A673 (cell line): ENCODE results near the gene SOS1. TPM values are rescaled to one million over a fixed set of nuclear protein-coding genes. Genes with fewer than 3 reads are reported as not detected.
A peak's percentile ranks its signal among the peaks of the same experiment; 100 is the strongest.

Experiments
- BruUV-seq: library from RNA; stranded (reverse); fragments of 400-500 nt; replicated peaks from 2 replicates; lab custom pipeline; 2021; lab: Mats Ljungman, UMichigan
- CTCF ChIA-PET: fragments of 300-600 bp; sonication (Branson Sonifier 250); formaldehyde crosslinking; loops from one replicate; lab custom pipeline; 2022; ENCODE audit warnings: antibody characterized with exemption; lab: Charles Lee
- POLR2A ChIA-PET: fragments of 300-600 bp; sonication (Branson Sonifier 250); formaldehyde crosslinking; loops from one replicate; lab custom pipeline; 2022; ENCODE audit warnings: antibody characterized with exemption; ENCODE audit not compliant: low non-redundant PET; lab: Charles Lee
- DNase-seq: peaks from one replicate; pipeline ENCODE4 v3.0.0-alpha.2; 2015; ENCODE audit warnings: low spot score
- H3K27ac ChIP-seq: fragments of 200-600 bp; sonication (generic); 2 replicates; pipeline ENCODE4 v1.5.1; 2016; ENCODE audit warnings: mixed run types, low read depth, mild to moderate bottlenecking, mixed read lengths, antibody characterized with exemption, low read length; ENCODE audit not compliant: poor library complexity, severe bottlenecking
- H3K27me3 ChIP-seq: fragments of 200-600 bp; sonication (generic); replicated peaks from 2 replicates; pipeline ENCODE4 v1.6.1; 2017; ENCODE audit warnings: mixed run types, low read depth, mild to moderate bottlenecking, mixed read lengths, antibody characterized with exemption, low read length; ENCODE audit not compliant: insufficient read depth, poor library complexity
- H3K36me3 ChIP-seq: fragments of 200-600 bp; sonication (generic); 2 replicates; pipeline ENCODE4 v1.6.1; 2016; ENCODE audit warnings: mixed run types, mild to moderate bottlenecking, mixed read lengths, antibody characterized with exemption, low read length; ENCODE audit not compliant: insufficient read depth, poor library complexity, severe bottlenecking
- H3K4me1 ChIP-seq: fragments of 200-600 bp; sonication (generic); 2 replicates; pipeline ENCODE4 v1.6.1; 2017; ENCODE audit warnings: mixed run types, mild to moderate bottlenecking, mixed read lengths, antibody characterized with exemption, low read length; ENCODE audit not compliant: insufficient read depth, poor library complexity, severe bottlenecking
- H3K4me3 ChIP-seq: fragments of 200-600 bp; sonication (generic); 2 replicates; pipeline ENCODE4 v1.5.1; 2016; ENCODE audit warnings: low read depth, mixed run types, mild to moderate bottlenecking, mixed read lengths, low read length; ENCODE audit not compliant: poor library complexity, severe bottlenecking
- H3K9me3 ChIP-seq: fragments of 200-600 bp; sonication (generic); 2 replicates; pipeline ENCODE4 v1.6.1; 2016; ENCODE audit warnings: mixed run types, low read depth, mild to moderate bottlenecking, mixed read lengths, antibody characterized with exemption, low read length; ENCODE audit not compliant: poor library complexity, severe bottlenecking
- EZH2 ChIP-seq: fragments of 200-600 bp; sonication (generic); IDR thresholded peaks from 2 replicates; pipeline ENCODE4 v1.6.1; 2017; ENCODE audit warnings: borderline replicate concordance, low read depth, mild to moderate bottlenecking, mixed read lengths, antibody characterized with exemption, low read length; ENCODE audit not compliant: poor library complexity, severe bottlenecking
- intact Hi-C: fragments of 100-400 bp; cut with micrococcal nuclease; formaldehyde crosslinking; loops from one replicate; pipeline ENCODE4 v1.10.0; 2022; ENCODE audit not compliant: unreplicated experiment
- total RNA-seq: library from RNA; stranded (reverse); gene quantifications from 2 replicates; pipeline ENCODE4 v1.2.3, GENCODE V29; 2021
- TF ChIP-seq, protein P1 (sequence below): fragments of 300-800, 200-600 bp; sonication (generic); conservative IDR thresholded peaks from 2 replicates; pipeline ENCODE4 v1.5.1; 2017; ENCODE audit warnings: low read depth, mild to moderate bottlenecking, antibody characterized with exemption, low read length, moderate library complexity, mixed read lengths

The SOS1 gene
- total RNA-seq, 1 experiment from 2014 or later: 37.8 TPM

DNA sequence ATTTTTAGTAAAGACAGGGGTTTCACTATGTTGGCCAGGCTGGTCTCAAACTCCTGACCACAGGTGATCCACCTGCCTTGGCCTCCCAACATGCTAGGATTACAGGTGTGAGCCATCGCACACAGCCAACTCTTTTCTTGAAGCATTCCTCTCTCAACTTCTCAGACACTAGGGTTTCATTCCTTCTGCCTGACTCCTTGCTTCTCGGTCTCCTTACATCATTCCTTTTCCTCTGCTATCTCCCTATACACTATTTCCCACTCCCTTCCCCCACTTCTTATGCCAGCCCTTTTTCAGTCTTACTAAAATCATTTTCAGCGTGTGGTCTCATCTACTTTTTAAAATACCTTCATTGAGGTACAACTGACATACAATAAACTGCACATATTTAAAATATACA, 6.1 kb downstream of the SOS1 start:
- ChIA-PET POLR2A (no interaction called here), CTCF (no interaction called here)
- H3K4me3 ChIP-seq: no peak overlapping the region
- DNase-seq: no peak
- no peak overlapping the region for H3K27ac ChIP-seq
- intact Hi-C loops: no loop called here
- no peak for TF ChIP-seq EZH2
- TF ChIP-seq, protein P1, sequence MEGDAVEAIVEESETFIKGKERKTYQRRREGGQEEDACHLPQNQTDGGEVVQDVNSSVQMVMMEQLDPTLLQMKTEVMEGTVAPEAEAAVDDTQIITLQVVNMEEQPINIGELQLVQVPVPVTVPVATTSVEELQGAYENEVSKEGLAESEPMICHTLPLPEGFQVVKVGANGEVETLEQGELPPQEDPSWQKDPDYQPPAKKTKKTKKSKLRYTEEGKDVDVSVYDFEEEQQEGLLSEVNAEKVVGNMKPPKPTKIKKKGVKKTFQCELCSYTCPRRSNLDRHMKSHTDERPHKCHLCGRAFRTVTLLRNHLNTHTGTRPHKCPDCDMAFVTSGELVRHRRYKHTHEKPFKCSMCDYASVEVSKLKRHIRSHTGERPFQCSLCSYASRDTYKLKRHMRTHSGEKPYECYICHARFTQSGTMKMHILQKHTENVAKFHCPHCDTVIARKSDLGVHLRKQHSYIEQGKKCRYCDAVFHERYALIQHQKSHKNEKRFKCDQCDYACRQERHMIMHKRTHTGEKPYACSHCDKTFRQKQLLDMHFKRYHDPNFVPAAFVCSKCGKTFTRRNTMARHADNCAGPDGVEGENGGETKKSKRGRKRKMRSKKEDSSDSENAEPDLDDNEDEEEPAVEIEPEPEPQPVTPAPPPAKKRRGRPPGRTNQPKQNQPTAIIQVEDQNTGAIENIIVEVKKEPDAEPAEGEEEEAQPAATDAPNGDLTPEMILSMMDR: no peak
- H3K4me1 ChIP-seq: peaks cover 5% of the 10 kb centered on the region
- BruUV-seq: no TSS peak
- H3K27me3 ChIP-seq: no peaks in the 10 kb centered on the region
- no peaks in the 10 kb centered on the region for H3K9me3 ChIP-seq
- H3K36me3 ChIP-seq: peaks cover 13% of the 10 kb centered on the region

DNA sequence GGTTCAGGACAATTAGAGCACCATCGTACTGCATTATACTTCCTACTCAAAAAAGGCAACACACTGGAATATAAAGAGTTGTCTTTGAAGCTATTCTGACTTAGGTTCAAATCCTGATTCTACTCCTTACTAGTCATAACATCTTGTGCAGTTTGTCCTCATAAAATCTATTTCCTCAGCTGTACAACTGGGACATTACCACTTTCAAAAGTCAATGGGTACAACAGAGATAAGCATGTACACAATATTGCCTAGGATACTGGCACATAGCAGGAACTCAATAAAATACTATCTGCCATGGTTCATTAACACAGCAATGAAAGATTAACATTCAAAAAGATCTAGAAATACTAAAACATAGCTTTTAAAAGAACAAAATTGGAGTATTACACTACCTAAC, 11.3 kb downstream of the SOS1 start:
- Histone ChIP-seq H3K36me3 (no peaks in the 10 kb centered on the region), H3K9me3 (no peaks in the 10 kb centered on the region), H3K4me3 (no peak overlapping the region), H3K27me3 (no peaks in the 10 kb centered on the region), H3K27ac (no peak overlapping the region), H3K4me1 (peaks cover 19% of the 10 kb centered on the region)
- POLR2A ChIA-PET: no interaction called here
- DNase-seq: no peak
- intact Hi-C loops: no loop called here
- CTCF ChIA-PET: no interaction called here
- TF ChIP-seq, protein P1: no peak
- no peak for TF ChIP-seq EZH2
- BruUV-seq: no TSS peak

DNA sequence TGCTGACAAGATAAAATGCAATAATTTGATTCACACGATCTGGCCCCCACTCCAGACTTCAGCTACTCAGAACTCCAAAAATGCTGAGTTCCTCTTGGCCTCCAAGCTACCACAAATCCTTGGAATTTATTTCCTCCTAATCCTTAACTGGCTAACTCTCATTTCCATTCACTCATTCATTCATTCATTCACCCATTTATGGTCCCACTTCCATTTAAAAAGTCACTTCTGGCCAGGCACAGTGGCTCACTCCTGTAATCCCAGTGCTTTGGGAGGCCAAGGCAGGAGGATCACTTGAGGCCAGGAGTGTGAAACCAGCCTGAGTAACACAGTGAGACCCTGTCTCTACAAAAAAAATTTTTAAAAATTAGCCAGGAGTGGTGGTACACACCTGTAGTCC, 12.5 kb downstream of the SOS1 start:
- BruUV-seq: no TSS peak
- Histone ChIP-seq H3K27me3 (no peaks in the 10 kb centered on the region), H3K9me3 (no peaks in the 10 kb centered on the region), H3K36me3 (no peaks in the 10 kb centered on the region), H3K4me1 (peaks cover 19% of the 10 kb centered on the region), H3K27ac (peak overlapping the region; percentile 48), H3K4me3 (no peak overlapping the region)
- TF ChIP-seq, protein P1: no peak
- TF ChIP-seq EZH2: no peak
- intact Hi-C loops: no loop called here
- CTCF ChIA-PET: no interaction called here
- POLR2A ChIA-PET: no interaction called here
- no peak for DNase-seq
